ENCODE measurements around the gene RSRP1.

Gene RSRP1

DNA sequence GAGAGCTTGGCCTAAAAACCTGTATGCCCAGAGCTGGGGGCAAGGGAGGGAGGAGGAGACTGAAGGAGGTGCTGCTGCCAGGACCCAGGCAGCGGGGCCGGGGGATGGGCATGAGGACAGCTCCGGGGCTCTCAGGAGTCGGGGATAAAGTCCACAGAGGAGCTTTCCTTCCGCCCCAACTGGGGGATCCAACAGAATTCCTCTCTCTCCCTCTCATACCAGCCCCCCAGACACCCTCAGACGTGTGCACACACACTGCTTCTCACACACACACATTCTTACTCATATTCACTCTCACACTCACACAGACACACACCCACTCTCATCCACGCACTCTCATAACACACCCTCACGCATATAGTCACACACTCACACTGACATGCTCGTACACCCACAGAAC is 54.0 kb downstream of the RSRP1 start:
- no peak for DNase-seq
- ChIA-PET CTCF (interaction anchor here (1.1 kb wide), 1 partner anchor 295 kb away, joined by 3 read pairs; no protein-coding TSS in a partner anchor), POLR2A (no interaction called here)
- Histone ChIP-seq H3K4me1 (ENCODE audit: control extremely low read depth in 1 of 4, control insufficient read depth in 4 of 4, insufficient read depth in 4 of 4, low read length in 3 of 4) (peaks cover 0 to 16% (median 12%) of the 10 kb centered on the region in 4 experiments), H3K27ac (ENCODE audit: insufficient read depth in 1 of 2, low read depth in 1 of 2, low read length in 2 of 2, poor library complexity in 1 of 2, severe bottlenecking in 2 of 2) (no peak overlapping the region), H3K4me3 (ENCODE audit: control insufficient read depth in 1 of 7, extremely low read depth in 1 of 7, insufficient read depth in 4 of 7, low read depth in 2 of 7, low read length in 6 of 7) (no peak overlapping the region), H3K27me3 (replicated peaks in 2 of 5; ENCODE audit: control insufficient read depth in 4 of 5, insufficient read depth in 5 of 5, low read length in 4 of 5) (no peaks in the 10 kb centered on the region), H3K36me3 (ENCODE audit: control insufficient read depth in 4 of 4, insufficient read depth in 4 of 4, low read length in 3 of 4) (no peaks in the 10 kb centered on the region), H3K9me3 (ENCODE audit: control extremely low read depth in 1 of 5, control insufficient read depth in 4 of 5, insufficient read depth in 2 of 5, low read depth in 1 of 5, low read length in 4 of 5) (no peaks in the 10 kb centered on the region)
- WGBS (ENCODE audit: insufficient coverage): 92% methylated on average over 7 of the region's 9 CpGs
